ENCODE data around the gene HIF3A.

Gene HIF3A

DNA sequence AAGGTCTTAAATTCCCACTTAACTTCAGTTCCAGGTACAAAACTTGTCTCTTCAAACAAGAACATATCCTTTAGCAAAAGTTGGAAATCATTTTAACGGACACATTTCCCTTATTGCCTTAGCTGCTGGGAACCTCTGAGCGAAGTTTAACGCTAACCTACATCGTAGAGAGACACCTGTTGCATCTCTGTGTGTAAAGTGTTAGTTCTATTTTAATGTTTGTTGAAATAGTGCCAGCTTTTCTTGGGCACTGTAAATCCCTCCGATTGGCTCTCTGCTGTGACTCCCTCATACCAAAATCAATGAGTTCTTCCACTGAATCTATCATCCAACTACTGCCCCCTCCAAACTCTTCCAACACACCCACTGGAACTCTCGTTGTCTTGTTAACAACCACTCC lies 2.3 kb upstream of the HIF3A start:
- TF ChIP-seq, protein P1, sequence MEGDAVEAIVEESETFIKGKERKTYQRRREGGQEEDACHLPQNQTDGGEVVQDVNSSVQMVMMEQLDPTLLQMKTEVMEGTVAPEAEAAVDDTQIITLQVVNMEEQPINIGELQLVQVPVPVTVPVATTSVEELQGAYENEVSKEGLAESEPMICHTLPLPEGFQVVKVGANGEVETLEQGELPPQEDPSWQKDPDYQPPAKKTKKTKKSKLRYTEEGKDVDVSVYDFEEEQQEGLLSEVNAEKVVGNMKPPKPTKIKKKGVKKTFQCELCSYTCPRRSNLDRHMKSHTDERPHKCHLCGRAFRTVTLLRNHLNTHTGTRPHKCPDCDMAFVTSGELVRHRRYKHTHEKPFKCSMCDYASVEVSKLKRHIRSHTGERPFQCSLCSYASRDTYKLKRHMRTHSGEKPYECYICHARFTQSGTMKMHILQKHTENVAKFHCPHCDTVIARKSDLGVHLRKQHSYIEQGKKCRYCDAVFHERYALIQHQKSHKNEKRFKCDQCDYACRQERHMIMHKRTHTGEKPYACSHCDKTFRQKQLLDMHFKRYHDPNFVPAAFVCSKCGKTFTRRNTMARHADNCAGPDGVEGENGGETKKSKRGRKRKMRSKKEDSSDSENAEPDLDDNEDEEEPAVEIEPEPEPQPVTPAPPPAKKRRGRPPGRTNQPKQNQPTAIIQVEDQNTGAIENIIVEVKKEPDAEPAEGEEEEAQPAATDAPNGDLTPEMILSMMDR (conservative IDR thresholded peaks at IDR 0.05; ENCODE audit: low read depth): no peak
- POLR2A ChIA-PET (ENCODE audit: low non-redundant PET): no interaction called here
- no peak overlapping the region for H3K27ac ChIP-seq
- no peak for DNase-seq (ENCODE audit: low spot score)
- CTCF ChIA-PET: interaction anchor here (0.6 kb wide), 2 partner anchors 271 to 829 kb away, joined by 3 to 5 read pairs; no protein-coding TSS in a partner anchor

DNA sequence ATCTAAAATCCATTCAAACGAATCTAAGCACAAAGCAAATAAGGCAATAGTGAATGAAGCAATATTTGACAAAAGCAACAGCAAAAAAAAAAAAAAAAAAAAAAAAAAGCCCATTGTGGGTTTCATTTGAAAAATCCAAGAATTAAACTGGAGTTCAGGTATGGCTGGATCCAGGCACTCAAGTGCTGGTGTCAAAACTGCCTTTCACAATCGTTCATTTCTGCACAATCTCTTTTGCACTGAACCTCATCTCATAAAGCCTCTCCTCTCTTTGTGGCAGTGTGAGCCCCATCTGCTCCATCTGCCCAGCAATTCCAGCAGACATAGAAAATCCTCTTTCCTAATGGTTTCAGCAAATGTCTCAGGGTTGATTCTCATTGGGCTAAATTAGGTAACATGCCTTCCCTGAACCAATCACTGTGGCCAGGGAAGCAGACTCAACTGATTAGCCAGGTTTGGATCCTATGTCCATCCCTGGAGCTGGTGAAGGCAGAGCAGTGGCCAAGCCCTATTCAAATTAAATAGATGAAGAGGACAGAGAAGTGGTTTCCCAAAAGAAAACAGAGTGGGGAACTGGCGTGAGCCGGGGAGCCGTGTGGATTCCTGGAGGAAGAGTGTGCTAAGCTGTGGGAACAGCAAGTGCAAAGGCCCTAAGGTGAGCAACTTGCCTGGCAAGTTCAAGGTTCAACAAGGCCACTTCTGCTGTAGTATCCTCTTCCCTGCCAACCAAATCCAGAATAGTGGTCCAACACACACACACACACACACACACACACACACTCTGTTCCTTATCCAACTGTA lies 1.2 kb upstream of the HIF3A start:
- no peak overlapping the region for H3K27ac ChIP-seq
- no peak for DNase-seq (ENCODE audit: low spot score)
- POLR2A ChIA-PET (ENCODE audit: low non-redundant PET): no interaction called here
- CTCF ChIA-PET: interaction anchor here (0.5 to 0.7 kb wide), 5 partner anchors 50 to 828 kb away, joined by 3 to 6 read pairs (median 5); no protein-coding TSS in a partner anchor
- TF ChIP-seq, protein P1 (conservative IDR thresholded peaks at IDR 0.05; ENCODE audit: low read depth): no peak

DNA sequence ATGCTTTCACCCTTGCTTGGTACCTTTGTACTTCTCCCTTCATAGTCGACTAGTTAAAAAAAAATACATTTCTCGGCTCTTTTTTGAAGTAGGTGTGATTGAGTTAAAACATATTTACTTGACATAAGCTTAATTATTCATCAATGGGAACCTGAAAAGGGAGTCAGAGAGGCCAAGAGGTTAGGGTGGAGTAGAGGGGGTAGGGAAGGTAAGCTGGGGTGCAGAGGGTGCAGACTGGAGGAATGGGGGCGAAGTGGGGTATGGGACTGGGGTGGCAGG lies 701 bp upstream of the HIF3A start:
- DNase-seq (ENCODE audit: low spot score): no peak
- peak overlapping the region; percentile 94; the same call in 1 of the 2 replicates for H3K27ac ChIP-seq
- TF ChIP-seq, protein P1 (conservative IDR thresholded peaks at IDR 0.05; ENCODE audit: low read depth): no peak
- ChIA-PET POLR2A (ENCODE audit: low non-redundant PET) (no interaction called here), CTCF (interaction anchor here (0.6 to 1.1 kb wide), 3 partner anchors 50 to 287 kb away, joined by 3 to 6 read pairs (median 3); no protein-coding TSS in a partner anchor)

DNA sequence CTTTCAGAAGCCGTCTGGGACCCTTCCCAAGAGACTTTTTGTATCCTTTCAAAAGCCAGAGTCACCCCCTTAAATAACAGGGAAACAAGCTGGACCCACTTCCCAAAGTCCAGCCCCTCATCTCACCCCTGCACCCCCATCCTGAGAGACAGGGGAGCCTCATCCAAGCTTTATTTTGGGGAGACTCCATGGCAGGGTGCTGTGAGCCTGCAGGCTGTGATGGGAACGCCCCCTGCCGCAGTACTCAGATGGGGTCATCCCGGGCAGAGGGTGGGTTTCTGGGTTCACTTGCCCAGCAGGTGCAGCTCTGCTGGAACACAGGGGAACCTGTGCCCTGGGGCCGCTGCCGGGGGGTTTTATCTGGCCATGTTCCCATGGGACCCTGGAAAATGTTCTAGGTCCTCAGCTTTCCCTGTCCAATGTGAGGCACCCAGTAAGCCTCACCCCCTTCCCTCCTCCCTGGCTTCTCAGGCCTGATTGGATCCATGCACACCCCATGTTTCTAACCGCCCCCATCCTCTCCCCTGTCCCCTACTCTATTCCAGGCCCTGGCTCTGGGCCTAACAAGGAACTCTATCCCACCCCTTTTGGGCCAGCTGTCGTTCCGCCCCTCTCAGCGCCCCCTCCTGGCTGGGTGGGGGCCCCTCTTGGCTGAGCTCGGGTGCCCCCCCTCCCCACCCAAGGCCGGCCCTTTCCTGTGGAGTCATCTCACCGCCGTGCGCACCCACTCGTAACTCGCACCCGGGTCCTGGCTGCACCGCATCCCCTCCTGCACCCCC lies 1.0 kb downstream of the HIF3A start:
- DNase-seq (ENCODE audit: low spot score): no peak
- TF ChIP-seq, protein P1 (conservative IDR thresholded peaks at IDR 0.05; ENCODE audit: low read depth): no peak
- peak overlapping the region; percentile 94 for H3K27ac ChIP-seq
- POLR2A ChIA-PET (ENCODE audit: low non-redundant PET): no interaction called here
- CTCF ChIA-PET: interaction anchor here (0.5 to 0.6 kb wide), 2 partner anchors 347 to 396 kb away, joined by 3 to 7 read pairs; no protein-coding TSS in a partner anchor

DNA sequence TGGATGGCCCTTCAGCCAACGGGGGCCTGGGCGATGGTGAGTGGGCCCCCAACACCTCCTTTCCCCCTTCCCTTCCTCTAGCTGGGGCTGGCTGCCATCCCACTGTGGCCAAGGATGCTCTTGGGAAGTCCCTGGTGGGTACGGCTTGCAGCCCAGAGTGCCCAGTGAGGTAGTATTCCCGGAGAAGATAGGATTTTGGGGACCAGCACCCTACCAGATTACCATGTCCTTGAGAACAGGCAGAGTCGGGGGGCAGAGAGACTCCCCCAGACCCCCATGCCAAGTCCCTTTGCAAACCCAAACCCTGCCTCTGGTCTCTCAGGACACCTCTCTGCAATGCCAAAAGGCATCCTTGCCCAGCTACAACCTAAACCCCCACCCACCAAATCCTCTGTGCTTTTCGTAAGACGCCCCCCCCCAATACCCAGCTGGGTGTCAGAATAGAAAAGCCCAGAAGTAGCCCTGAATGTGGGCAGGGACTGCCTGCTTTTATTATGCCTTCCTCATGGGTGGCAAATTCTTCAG lies 1.7 kb downstream of the HIF3A start:
- ChIA-PET POLR2A (ENCODE audit: low non-redundant PET) (interaction anchor here (0.6 kb wide), 1 partner anchor 62 kb away, joined by 5 read pairs; no protein-coding TSS in a partner anchor), CTCF (interaction anchor here (0.6 to 1.2 kb wide), 2 partner anchors 97 to 346 kb away, joined by 4 to 7 read pairs; no protein-coding TSS in a partner anchor)
- H3K27ac ChIP-seq: peak overlapping the region; percentile 94

More for the DNA sequence above, 1.7 kb downstream of the HIF3A start:
- TF ChIP-seq, protein P1 (conservative IDR thresholded peaks at IDR 0.05; ENCODE audit: low read depth): no peak
- no peak for DNase-seq (ENCODE audit: low spot score)

Data from RWPE1 (cell line).